Gastrocnemius medialis (tissue), 4 donors: ENCODE results near the gene ZNF438.

Experiments
- CTCF ChIP-seq, 5 experiments: fragments of 450-650 bp in 3 of 5; fragments of 200-600 bp in 2 of 5; sonication (generic) in 2 of 5; IDR thresholded peaks in 4 of 5; conservative IDR thresholded peaks in 1 of 5; 1 replicate in 4 of 5; 2 replicates in 1 of 5; pipeline ENCODE4 v1.5.1; 2016 to 2019; ENCODE audit warnings: antibody characterized with exemption in 5 of 5, mild to moderate bottlenecking in 3 of 5, moderate library complexity in 3 of 5
- POLR2A ChIP-seq, 2 donors: fragments of 450-650 bp; IDR thresholded peaks; one replicate each; pipeline ENCODE4 v1.6.1; 2017; ENCODE audit warnings: antibody characterized with exemption in 2 of 2, mild to moderate bottlenecking in 2 of 2, moderate library complexity in 2 of 2

GRCh38 chr10:30813872-30814481 lies 217.7 kb downstream of the ZNF438 start:
- TF ChIP-seq POLR2A (IDR thresholded peaks at IDR 0.05) (no peak), CTCF (IDR thresholded peaks at IDR 0.05 in 4 of 5, conservative IDR thresholded peaks at IDR 0.05 in 1 of 5) (no peak)
